T follicular helper cell (primary cell): ENCODE results near the gene PKP3.
A peak's percentile ranks its signal among the peaks of the same experiment; 100 is the strongest.
"Not testable (repeated sequence)": the region's sequence is repeated elsewhere in the genome, so short reads cannot be mapped to it uniquely, and the experiment has no call there.

ENCODE experiments used
- DNase-seq: peaks from one replicate; pipeline ENCODE4 v3.0.0-alpha.2; 2020; ENCODE audit warnings: low read depth
- total RNA-seq, 2 experiments: gene quantifications; one replicate each; lab custom pipeline; 2026; lab: John Stamatoyannopoulos, UW

PKP3 gene, protein sequence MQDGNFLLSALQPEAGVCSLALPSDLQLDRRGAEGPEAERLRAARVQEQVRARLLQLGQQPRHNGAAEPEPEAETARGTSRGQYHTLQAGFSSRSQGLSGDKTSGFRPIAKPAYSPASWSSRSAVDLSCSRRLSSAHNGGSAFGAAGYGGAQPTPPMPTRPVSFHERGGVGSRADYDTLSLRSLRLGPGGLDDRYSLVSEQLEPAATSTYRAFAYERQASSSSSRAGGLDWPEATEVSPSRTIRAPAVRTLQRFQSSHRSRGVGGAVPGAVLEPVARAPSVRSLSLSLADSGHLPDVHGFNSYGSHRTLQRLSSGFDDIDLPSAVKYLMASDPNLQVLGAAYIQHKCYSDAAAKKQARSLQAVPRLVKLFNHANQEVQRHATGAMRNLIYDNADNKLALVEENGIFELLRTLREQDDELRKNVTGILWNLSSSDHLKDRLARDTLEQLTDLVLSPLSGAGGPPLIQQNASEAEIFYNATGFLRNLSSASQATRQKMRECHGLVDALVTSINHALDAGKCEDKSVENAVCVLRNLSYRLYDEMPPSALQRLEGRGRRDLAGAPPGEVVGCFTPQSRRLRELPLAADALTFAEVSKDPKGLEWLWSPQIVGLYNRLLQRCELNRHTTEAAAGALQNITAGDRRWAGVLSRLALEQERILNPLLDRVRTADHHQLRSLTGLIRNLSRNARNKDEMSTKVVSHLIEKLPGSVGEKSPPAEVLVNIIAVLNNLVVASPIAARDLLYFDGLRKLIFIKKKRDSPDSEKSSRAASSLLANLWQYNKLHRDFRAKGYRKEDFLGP
- total RNA-seq = 0 to 0.18 reads per million in 2 experiments

DNA sequence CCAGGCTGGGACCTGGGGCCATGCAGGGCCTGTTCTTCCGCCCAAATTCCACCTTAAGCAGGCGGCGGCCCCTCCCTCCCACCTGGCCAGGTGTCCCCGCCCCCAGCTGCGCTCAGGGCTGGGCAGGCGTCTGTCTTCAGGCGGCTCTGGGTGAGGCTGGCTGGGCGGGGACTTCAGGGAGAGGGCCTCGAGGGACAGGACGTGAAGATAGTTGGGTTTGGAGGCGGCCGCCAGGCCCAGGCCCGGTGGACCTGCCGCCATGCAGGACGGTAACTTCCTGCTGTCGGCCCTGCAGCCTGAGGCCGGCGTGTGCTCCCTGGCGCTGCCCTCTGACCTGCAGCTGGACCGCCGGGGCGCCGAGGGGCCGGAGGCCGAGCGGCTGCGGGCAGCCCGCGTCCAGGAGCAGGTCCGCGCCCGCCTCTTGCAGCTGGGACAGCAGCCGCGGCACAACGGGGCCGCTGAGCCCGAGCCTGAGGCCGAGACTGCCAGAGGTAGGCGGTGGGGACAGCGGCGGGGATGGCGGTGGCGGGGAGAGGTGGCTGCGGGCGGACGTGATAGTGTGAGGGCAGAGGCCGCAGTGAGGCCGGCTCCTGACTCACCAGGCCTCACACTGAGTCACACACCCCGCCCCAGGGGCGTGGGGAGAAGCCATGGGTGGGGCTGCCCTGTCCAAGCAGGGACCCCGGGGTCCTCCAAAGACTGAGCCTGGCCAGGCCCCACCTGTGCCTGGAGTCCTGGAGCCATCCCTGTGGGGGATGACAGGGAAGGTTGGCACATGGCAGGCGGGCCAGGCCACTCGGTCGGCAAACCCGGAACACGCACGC, at the start of gene PKP3:
PKP3 (plus strand) TSS at position 176 of the 824 bp plus-strand sequence; CDS start at position 260, 84 bp downstream.
- DNase-seq = no peak

DNA sequence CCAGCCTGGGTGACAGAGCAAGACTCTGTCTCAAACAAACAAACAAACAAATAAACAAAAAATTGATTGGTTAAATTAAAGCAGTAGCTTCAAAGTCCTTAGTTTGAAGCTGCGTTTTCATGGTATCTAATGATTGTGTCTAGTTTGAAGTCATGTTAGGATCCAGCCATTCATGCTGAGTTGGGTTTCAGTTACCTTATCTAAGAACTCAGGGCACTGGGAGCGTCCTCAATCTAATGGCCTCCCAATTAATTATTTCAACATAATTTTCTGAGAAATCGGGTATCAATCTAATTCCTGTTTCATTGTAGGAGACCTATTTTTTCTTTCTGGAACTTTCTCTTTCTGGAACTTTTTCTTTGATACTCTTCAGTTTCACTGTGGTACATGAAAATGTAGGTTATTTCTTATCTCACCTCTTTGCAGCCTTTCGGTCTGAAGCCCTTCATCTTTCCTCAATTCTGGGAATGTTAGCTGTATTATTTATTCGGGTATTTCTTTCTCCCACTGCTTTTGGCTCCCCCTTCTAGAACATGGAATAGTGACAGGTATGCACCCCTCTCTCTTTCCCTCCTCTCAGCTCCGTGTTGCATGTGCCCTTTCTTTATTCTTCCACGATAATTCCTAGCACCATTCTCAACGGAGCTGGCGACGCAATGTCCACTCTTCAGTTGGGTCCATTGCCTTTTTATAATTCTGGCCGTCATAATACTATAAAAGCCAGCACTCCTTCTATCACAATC, 49.0 kb upstream of the PKP3 start:
- no peak for DNase-seq

DNA sequence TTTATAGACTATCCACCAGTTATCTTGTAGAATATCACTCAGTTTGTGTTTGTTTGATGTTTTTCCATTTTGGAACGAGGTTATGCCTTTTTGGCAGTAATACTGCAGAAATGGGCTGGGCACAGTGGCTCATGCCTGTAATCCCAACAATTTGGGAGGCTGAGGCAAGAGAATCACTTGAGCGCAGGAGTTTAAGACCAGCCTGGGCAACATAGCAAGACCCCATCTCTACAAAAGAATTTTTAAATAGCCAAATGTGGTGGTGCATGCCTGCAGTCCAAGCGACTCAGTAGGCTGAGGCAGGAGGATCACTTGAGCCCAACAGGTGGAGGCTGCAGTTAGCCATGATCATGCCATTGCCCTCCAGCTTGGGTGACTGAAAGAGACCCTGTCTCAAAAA, 47.5 kb upstream of the PKP3 start:
- DNase-seq = no peak

DNA sequence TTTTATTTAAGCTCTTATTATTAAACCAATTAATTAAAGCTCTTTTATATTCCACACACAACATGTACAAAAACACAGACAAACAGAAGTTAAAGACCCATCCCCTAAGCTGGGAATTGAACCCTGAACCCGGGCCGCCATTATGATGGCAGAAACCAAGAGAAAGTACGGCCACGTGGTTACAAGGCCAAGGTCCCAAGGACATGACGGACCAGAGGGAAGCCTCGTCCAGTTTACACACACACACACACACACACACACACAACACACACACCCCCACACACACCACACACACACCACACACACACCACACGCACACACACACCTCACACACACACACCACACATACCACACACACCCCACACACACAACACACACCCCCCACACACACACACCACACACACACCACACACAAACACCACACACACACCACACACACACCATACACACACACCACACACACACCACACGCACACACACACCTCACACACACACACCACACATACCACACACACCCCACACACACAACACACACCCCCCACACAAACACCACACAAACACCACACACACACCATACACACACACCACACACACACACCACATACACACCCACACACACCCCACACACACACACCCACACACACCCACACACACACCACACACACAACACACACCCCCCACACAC, 44.6 kb upstream of the PKP3 start:
- not testable (repeated sequence) for DNase-seq

DNA sequence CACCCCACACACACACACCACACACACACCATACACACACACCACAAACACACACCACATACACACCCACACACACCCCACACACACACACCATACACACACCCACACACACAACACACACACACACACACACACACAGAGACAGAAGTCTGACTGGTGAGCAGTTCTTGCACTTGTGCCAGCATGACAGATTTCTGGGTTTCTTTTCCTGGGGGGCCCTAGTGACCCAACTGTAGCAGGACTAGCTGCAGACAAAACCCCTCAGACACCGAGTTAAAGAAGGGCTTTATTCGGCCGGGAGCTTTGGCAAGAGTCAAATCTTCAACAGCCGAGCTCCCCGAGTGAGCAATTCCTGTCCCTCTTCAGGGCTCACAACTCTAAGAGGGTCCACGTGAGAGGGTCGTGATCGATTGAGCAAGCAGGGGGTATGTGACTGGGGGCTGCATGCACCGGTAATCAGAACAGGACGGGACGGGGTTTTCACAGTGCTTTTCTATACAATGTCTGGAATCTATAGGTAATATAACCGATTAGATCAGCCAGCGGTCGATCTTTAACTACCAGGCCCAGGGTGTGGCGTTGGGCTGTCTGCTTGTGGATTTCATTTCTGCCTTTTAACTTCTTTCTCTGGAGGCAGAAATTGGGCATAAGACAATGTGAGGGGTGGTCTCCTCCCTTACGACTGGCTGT, 43.8 kb upstream of the PKP3 start:
- DNase-seq = not testable (repeated sequence)

DNA sequence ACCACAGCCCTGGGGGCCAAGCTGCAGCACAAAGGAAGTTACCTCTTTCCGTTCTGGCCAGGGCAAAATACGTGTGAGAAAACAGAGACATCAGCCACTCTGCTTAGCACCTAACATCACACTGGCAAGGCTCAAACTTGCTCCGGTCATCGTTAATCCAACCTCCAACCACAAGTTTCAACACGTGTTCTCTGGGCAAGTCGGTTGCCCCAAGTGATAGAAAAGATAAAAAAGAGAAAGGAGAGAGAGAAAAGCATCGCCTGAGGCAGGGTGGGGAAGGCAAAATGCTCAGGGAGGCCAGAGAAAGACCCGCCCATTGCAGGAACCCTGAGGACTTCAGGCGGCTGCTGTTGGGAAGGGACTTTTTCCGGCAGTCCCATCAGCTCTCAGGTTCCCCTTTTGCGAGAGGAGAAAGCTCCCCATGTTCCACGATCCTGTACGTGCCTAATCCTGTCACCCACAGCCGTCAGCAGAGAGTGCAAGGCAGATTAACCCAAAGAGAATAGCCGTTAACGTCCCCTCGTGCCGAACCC, 43.2 kb upstream of the PKP3 start:
- DNase-seq = no peak

DNA sequence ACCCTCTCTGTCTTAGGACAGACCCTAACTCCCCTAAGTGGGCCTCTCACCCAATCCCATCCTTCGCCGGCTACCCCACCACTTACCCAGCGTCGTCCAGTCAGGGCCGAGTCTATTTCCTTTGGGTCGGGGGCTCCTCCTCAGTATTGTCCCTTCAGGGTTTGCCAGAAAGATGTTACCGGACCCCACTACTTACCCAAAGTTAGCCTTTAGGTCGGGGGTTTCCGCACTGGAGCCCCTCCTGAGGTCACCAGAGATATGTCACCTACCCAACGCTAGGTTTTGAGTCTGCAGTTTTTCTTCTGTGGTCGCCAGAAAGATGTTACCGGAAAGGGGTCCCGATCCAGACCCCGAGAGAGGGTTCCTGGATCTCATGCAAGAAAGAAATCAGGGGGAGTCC, 42.6 kb upstream of the PKP3 start:
- DNase-seq = no peak

DNA sequence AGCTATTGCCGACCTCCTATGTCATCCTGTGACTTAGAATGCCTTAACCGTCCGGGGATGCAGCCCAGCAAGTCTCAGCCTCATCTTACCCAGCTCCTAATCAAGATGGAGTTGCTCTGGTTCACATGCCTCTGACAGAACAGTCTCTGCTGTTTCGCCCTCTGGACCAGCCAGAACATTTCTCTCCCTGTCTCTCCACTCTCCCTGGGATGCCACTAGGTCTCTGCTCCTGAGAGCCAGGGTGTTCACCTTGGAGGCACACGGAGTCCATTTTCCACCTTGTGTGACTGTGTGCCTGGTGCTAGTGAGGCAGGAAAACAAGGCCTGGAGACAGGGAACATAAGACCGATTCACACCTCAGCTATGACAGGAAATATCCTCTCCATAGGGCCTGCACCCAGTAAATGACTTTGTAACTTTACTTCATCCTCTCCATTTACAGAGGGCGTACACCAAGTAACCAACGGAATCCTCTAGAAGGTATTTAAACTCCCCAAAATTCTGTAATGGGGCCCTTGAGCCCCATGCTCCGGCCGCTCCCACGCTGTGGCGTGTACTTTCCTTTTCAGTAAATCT, 41.5 kb upstream of the PKP3 start:
- no peak for DNase-seq

DNA sequence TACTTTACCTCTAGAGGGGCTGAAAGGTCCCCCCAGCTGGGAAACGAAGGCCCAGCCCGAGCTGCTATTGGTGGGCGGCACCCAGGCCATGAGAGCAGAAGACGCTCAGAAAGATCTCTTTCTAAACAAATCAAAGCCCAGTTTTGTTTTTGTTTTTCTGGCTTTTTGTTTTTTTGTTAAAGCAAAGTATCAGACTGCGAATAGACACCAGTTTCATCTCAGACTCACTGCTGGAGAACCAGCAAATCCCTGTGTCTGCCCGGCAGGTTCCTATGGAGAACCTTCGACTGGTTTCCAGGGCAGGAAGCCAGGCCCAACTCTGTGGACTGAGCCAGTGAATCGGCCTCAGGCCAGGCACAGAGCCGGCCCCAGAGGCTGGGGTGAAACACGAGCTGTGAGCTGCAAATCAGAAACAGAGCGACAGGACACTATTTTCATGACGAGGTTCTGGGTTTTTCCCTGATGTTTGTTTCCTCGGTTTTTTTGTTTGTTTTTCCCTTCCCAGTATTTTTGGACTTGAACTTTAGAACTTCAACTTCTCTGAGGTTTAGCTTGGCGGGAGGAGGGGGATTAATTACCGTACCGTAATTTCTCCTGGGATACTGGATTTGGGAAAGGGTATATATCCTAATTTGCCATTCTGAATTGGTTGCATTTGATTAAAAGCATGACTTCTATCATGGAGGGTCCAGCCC, 40.7 kb upstream of the PKP3 start:
- DNase-seq = no peak

DNA sequence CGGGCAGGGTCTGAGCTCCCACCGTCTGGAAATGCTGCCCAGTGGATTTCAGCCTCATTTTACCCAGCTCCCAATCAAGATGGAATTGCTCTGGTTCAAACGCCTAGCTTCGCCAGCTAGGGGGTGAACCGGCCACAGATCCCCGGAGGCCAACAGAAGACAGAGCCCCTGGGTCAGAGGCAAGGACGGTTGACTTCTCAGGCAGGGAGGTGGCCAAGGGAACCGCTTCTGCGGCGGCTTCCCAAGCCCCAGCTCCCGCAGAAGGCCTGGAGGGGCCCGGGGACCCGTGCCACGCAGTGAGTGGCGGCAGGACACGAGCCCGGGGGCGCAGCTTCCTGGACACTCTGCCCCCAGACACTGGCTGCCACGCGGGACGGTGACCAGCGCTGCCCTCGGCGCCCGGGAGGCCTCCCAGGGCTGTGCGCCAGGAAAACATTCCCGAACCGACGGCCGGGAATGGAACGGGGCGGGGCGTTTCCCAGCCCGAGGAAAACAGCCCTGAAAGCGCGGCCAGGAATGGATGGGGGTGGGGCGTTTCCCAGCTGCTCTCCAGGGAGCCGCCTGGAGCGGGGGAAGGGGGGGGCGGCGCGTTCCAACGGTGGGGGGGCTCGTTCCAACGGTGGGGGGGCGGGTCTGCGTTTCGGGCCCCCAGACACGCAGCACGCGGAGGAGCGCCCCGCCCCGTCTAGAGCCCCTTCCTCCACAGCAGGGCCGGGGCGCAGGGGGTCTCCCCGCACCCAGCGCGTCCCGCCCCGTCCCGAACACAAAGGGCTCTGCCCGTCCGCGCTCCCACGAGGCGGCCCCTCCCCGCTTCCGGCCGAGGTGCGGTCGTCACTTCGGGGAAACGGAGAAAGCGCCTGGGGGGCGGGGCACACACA, 38.2 kb upstream of the PKP3 start:
- peak; percentile 75 for DNase-seq

DNA sequence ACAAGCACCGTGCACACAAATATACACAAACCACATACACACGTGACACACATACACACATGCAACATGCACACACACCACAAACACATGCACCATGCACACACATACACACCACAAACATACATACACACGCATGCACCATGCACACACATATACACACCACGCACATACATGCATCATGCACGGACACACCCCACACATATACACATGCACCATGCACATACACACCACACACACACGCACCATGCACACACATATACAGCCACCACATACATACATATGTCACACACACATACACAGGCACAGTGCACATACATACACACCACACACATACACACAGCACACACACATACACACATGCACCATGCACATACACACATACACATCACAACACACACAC, 37.4 kb upstream of the PKP3 start:
- no peak for DNase-seq

DNA sequence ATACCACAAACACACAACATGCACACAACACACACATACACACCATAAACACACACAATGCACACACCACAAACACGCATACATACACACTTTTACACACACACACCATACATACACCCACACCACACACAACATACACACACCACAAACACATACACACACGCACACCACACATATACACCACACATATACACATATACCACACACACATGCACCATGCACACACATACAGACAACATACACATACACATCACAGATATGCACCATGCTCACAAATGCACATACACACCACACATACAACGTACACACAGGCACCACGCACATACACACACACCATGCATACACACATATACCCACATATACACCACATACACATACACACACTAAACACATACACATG, 36.4 kb upstream of the PKP3 start:
- DNase-seq = no peak

DNA sequence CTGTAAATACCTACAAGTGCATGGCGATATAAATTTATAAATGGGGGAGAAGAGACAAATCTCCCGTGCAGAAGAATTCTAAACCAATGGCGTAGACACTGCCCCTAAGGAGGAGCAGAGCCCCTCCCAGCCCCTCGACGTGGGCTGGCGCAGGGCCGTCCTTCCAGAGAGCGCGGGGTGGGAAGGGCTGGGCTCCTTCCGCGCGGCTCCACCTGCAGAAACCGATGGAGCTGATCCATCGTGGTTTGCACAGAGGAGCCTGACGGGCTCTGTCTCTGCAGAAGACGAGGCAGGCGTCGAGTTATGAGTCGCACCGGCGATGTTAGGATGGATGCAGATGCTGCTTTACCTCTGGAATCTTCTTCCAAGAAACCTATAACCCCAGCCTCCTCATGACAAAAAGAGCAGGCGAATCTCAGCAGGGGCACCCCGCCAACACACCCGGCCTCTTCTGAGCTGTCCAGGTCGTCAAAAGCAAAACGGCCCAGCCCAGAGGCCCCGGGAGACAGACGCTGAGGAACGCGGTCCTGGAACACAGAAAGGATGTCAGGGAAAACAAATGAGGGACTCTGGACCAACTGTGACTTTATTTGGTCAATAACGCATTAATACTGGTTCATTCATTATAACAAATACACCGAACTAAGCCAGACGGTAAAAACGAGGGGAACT, 35.7 kb upstream of the PKP3 start:
- DNase-seq = no peak

DNA sequence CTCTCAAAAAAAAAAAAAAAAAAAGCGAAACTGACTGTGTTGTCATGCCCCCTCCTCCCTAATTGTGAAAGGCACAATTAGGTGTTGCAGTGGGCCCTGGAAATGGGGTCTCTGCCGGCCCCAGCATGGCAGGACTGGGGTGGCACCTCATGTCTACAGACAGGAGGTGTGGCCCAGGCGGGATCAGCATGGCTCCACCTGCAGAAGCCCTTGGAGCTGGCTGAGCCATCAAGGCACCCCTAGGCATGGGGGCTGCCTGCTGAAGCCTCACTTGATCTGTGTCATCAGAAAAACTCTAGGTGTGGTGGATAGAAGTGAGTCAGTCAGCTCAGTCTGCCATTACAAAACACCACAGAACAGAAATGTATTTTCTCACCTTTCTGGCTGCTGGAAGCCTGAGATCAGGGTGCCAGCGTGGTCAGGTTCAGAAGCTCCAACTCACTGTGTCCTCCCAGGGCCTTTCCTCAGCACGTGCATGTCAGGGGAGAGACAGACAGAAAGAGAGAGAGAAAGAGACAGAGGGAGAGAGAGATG, 34.8 kb upstream of the PKP3 start:
- no peak for DNase-seq

DNA sequence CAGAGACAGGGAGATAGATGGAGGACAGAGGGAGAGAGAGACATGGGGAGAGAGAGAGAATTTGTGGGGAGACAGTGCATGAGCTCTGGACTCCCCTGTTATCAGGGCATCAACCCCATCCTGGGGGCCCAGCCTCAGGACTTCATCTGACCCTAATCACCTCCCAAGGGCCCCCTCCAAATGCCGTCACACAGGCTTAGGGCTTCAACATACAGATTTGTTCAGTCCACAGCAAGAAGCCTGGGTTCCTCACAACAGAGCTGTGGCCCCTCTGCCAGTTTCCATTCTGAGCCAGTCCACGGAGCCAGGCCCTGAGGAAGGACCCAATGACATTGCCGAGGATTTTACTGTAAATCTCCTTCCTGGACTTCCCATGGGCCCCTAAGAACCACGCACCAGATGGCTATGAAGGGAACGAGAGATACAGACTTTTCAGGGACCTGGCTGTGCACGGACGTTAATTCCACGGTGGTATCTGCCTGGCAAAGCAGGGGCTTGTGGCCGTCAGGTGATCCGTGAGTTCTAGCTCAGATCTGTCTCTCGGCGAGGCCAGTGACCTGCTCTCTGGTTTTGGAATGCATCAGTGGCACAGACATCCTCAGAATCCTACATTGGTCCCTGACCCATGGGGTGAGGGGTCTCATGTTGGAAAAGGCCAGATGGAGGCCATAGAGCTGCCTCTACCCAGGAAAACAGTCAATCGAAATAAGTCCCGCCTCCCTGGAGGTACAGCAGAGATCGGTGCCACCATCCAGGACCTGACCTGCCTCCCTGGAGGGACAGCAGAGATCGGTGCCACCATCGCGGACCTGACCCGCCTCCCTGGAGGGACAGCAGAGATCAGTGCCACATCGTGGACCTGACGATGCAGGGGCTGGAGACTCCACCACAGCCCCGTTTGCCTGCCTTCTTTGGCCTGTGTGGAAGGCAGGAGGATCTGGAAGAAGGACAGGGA, 33.4 kb upstream of the PKP3 start:
- DNase-seq = no peak
